NCI-H526 (cell line): ENCODE measurements around the gene ABTB2.

Experiments used
- DNase-seq, 2 experiments: peaks; one replicate each; lab custom pipeline; 2025; lab: John Stamatoyannopoulos, UW

The ABTB2 gene

GRCh38 chr11:34284811-34285481, 72.9 kb downstream of the ABTB2 start:
- peak in 1 of 2 experiments; percentile 64 for DNase-seq

- no peak for DNase-seq
These were observed 73.7 kb downstream of the ABTB2 start for GRCh38 chr11:34284156-34284555.

GRCh38 chr11:34280945-34281872, 76.6 kb downstream of the ABTB2 start:
- DNase-seq: no peak

GRCh38 chr11:34278693-34279297, 79.0 kb downstream of the ABTB2 start:
- DNase-seq: no peak

GRCh38 chr11:34278175-34278574, 79.6 kb downstream of the ABTB2 start:
- DNase-seq: no peak

- no peak for DNase-seq
These were observed 80.6 kb downstream of the ABTB2 start for GRCh38 chr11:34277171-34277570.

- DNase-seq: no peak
These were observed 81.4 kb downstream of the ABTB2 start for GRCh38 chr11:34276352-34276864.

GRCh38 chr11:34275486-34275885, 82.3 kb downstream of the ABTB2 start:
- no peak for DNase-seq

- DNase-seq: no peak
These were observed 83.0 kb downstream of the ABTB2 start for GRCh38 chr11:34274712-34275398.

GRCh38 chr11:34273099-34273498, 84.7 kb downstream of the ABTB2 start:
- no peak for DNase-seq

GRCh38 chr11:34271727-34272126, 86.1 kb downstream of the ABTB2 start:
- DNase-seq: no peak

GRCh38 chr11:34270711-34271110, 87.1 kb downstream of the ABTB2 start:
- DNase-seq: no peak

- DNase-seq: no peak
These were observed 88.0 kb downstream of the ABTB2 start for GRCh38 chr11:34269694-34270245.

GRCh38 chr11:34268906-34269430, 88.8 kb downstream of the ABTB2 start:
- DNase-seq: no peak

- no peak for DNase-seq
These were observed 90.4 kb downstream of the ABTB2 start for GRCh38 chr11:34267417-34267816.

- no peak for DNase-seq
These were observed 90.8 kb downstream of the ABTB2 start for GRCh38 chr11:34267013-34267412.

GRCh38 chr11:34266090-34266912, 91.5 kb downstream of the ABTB2 start:
- no peak for DNase-seq

GRCh38 chr11:34264303-34265110, 93.3 kb downstream of the ABTB2 start:
- DNase-seq: no peak

GRCh38 chr11:34263441-34264091, 94.2 kb downstream of the ABTB2 start:
- DNase-seq: no peak
